Thoracic aorta (tissue), 2 donors: ENCODE data around the gene ZNF22. TPM values are rescaled to one million over a fixed set of nuclear protein-coding genes. Genes with fewer than 3 reads are reported as not detected.

Experiments
- ATAC-seq: fragments of 150-250 bp; one replicate; pipeline ENCODE4 v1.8.0; 2017; ENCODE audit warnings: low read depth; ENCODE audit not compliant: insufficient number of reproducible peaks, low FRiP score
- DNase-seq: peaks from one replicate; pipeline ENCODE4 v3.0.0-alpha.2; 2020; ENCODE audit warnings: low spot score
- H3K27ac ChIP-seq, 2 donors: fragments of 200-600 bp; sonication (generic); 1 replicate in 1 of 2; 2 replicates in 1 of 2; pipeline ENCODE4 v1.5.1; 2016; ENCODE audit warnings: mild to moderate bottlenecking in 2 of 2, moderate library complexity in 2 of 2
- H3K27me3 ChIP-seq: fragments of 200-600 bp; sonication (generic); replicated peaks from 2 replicates; pipeline ENCODE4 v1.6.0; 2016; ENCODE audit warnings: mild to moderate bottlenecking; ENCODE audit not compliant: insufficient read depth
- H3K36me3 ChIP-seq: fragments of 200-600 bp; sonication (generic); one replicate; pipeline ENCODE4 v1.5.1; 2016
- H3K4me1 ChIP-seq, 2 donors: fragments of 200-600 bp; sonication (generic); 1 replicate in 1 of 2; 2 replicates in 1 of 2; pipeline versions ENCODE4 v1.5.1 to v1.6.0; 2016; ENCODE audit warnings: low read depth in 2 of 2, mild to moderate bottlenecking in 1 of 2; ENCODE audit not compliant: control insufficient read depth in 1 of 2
- H3K4me3 ChIP-seq: fragments of 200-600 bp; sonication (generic); 2 replicates; pipeline ENCODE4 v1.5.1; 2016; ENCODE audit warnings: mild to moderate bottlenecking
- H3K9me3 ChIP-seq: fragments of 200-600 bp; sonication (generic); 2 replicates; pipeline ENCODE4 v1.5.1; 2016
- CTCF ChIP-seq: fragments of 200-600 bp; sonication (generic); IDR thresholded peaks from one replicate; pipeline ENCODE4 v1.5.1; 2019; ENCODE audit warnings: antibody characterized with exemption
- total RNA-seq, 2 donors: library from RNA; depleted of rRNA; stranded (reverse); fragments of >200 nt; gene quantifications; one replicate each; pipeline versions ENCODE4 v1.1.0 to v1.2.3, GENCODE V29; 2016

The ZNF22 gene
- total RNA-seq, 2 donors from 2014 or later = 16.6 to 20.7 TPM

- Histone ChIP-seq H3K4me1 (peaks cover 55 to 71% of the 10 kb centered on the region in 2 donors), H3K36me3 (no peaks in the 10 kb centered on the region), H3K9me3 (no peaks in the 10 kb centered on the region), H3K27ac (peak overlapping the region in 1 of 2 donors; percentile 78), H3K4me3 (no peak overlapping the region), H3K27me3 (no peaks in the 10 kb centered on the region)
- no peak for DNase-seq
- ATAC-seq = no peak
- TF ChIP-seq CTCF = no peak
These were observed 35.0 kb upstream of the ZNF22 start for GRCh38 chr10:44965651-44966097.

- Histone ChIP-seq H3K4me3 (no peak overlapping the region), H3K36me3 (peaks cover 5% of the 10 kb centered on the region), H3K9me3 (no peaks in the 10 kb centered on the region), H3K4me1 (peaks cover 55 to 65% of the 10 kb centered on the region in 2 donors), H3K27ac (peak overlapping the region in 1 of 2 donors; percentile 24), H3K27me3 (no peaks in the 10 kb centered on the region)
- DNase-seq = no peak
- no peak for TF ChIP-seq CTCF
- no peak for ATAC-seq
These were observed 34.5 kb upstream of the ZNF22 start for GRCh38 chr10:44966129-44966815.

- Histone ChIP-seq H3K4me3 (no peak overlapping the region), H3K27ac (peak overlapping the region in 1 of 2 donors; percentile 57), H3K27me3 (no peaks in the 10 kb centered on the region), H3K36me3 (peaks cover 9% of the 10 kb centered on the region), H3K4me1 (peaks cover 55 to 58% of the 10 kb centered on the region in 2 donors), H3K9me3 (no peaks in the 10 kb centered on the region)
- DNase-seq (no peak), ATAC-seq (no peak)
- no peak for TF ChIP-seq CTCF
These were observed 33.8 kb upstream of the ZNF22 start for GRCh38 chr10:44966816-44967509.

- H3K27me3 ChIP-seq = no peaks in the 10 kb centered on the region
- no peak for TF ChIP-seq CTCF
- no peak for ATAC-seq
- peak overlapping the region in 1 of 2 donors; percentile 57 for H3K27ac ChIP-seq
- peaks cover 51 to 52% of the 10 kb centered on the region in 2 donors for H3K4me1 ChIP-seq
- no peak for DNase-seq
- peaks cover 14% of the 10 kb centered on the region for H3K36me3 ChIP-seq
- peak overlapping the region; percentile 3 for H3K4me3 ChIP-seq
- no peaks in the 10 kb centered on the region for H3K9me3 ChIP-seq
These were observed 33.1 kb upstream of the ZNF22 start for GRCh38 chr10:44967616-44968015.

GRCh38 chr10:44968091-44968490, 32.6 kb upstream of the ZNF22 start:
- Histone ChIP-seq H3K27me3 (no peaks in the 10 kb centered on the region), H3K9me3 (no peaks in the 10 kb centered on the region), H3K4me1 (peaks cover 49 to 51% of the 10 kb centered on the region in 2 donors), H3K27ac (peak overlapping the region in 1 of 2 donors; percentile 57), H3K4me3 (peak overlapping the region; percentile 3), H3K36me3 (peaks cover 14% of the 10 kb centered on the region)
- ATAC-seq (peak; percentile 27), DNase-seq (no peak)
- TF ChIP-seq CTCF = no peak
